GM06990 (cell line): ENCODE results near the gene SLC13A3.
A peak's percentile ranks its signal among the peaks of the same experiment; 100 is the strongest.

Source experiments
- DNase-seq: peaks from one replicate; pipeline ENCODE4 v3.0.0-alpha.2; 2011; ENCODE audit not compliant: insufficient read length; ENCODE audit errors: extremely low read depth
- H3K27me3 ChIP-seq: replicated peaks from 2 replicates; pipeline ENCODE4 v1.6.0; 2011; ENCODE audit warnings: low read length; ENCODE audit not compliant: control insufficient read depth, insufficient read depth
- H3K36me3 ChIP-seq: 2 replicates; pipeline ENCODE4 v1.5.1; 2011; ENCODE audit warnings: low read length; ENCODE audit not compliant: control insufficient read depth, insufficient read depth
- H3K4me3 ChIP-seq: replicated peaks from 2 replicates; pipeline ENCODE4 v1.5.1; 2011; ENCODE audit warnings: low read depth, mild to moderate bottlenecking, control low read depth, low read length
- CTCF ChIP-seq: IDR thresholded peaks from 2 replicates; pipeline ENCODE4 v1.5.1; 2011; ENCODE audit warnings: low read length, control low read depth, mild to moderate bottlenecking, inconsistent platforms; ENCODE audit not compliant: insufficient read depth, poor library complexity, severe bottlenecking

SLC13A3 gene

GRCh38 chr20:46566125-46566524 is 85.1 kb downstream of the SLC13A3 start:
- H3K27me3 ChIP-seq: no peaks in the 10 kb centered on the region; the same call in none of the 2 replicates
- H3K36me3 ChIP-seq: no peaks in the 10 kb centered on the region
- DNase-seq: no peak
- no peak for TF ChIP-seq CTCF
- no peak overlapping the region for H3K4me3 ChIP-seq

GRCh38 chr20:46564241-46564957 is 86.9 kb downstream of the SLC13A3 start:
- no peak overlapping the region for H3K4me3 ChIP-seq
- no peak for DNase-seq
- TF ChIP-seq CTCF: no peak
- no peaks in the 10 kb centered on the region for H3K36me3 ChIP-seq
- H3K27me3 ChIP-seq: no peaks in the 10 kb centered on the region; the same call in none of the 2 replicates

- Histone ChIP-seq H3K4me3 (no peak overlapping the region), H3K36me3 (no peaks in the 10 kb centered on the region), H3K27me3 (no peaks in the 10 kb centered on the region; the same call in 1 of the 2 replicates)
- DNase-seq: no peak
- no peak for TF ChIP-seq CTCF
These were observed 87.4 kb downstream of the SLC13A3 start for GRCh38 chr20:46563860-46564221.

- TF ChIP-seq CTCF: peak; percentile 36
- no peaks in the 10 kb centered on the region; the same call in 1 of the 2 replicates for H3K27me3 ChIP-seq
- no peaks in the 10 kb centered on the region for H3K36me3 ChIP-seq
- DNase-seq: no peak
- no peak overlapping the region for H3K4me3 ChIP-seq
These were observed 87.9 kb downstream of the SLC13A3 start for GRCh38 chr20:46563170-46563859.

- peak; percentile 80 for TF ChIP-seq CTCF
- Histone ChIP-seq H3K36me3 (no peaks in the 10 kb centered on the region), H3K4me3 (peak overlapping the region; percentile 60), H3K27me3 (no peaks in the 10 kb centered on the region; the same call in 1 of the 2 replicates)
- DNase-seq: no peak
These were observed 88.7 kb downstream of the SLC13A3 start for GRCh38 chr20:46562373-46563169.
